Retinal pigment epithelial cell (primary cell): ENCODE results near the gene CA14.
"Not testable (repeated sequence)": the region's sequence is repeated elsewhere in the genome, so short reads cannot be mapped to it uniquely, and the experiment has no call there.

ENCODE experiments used
- DNase-seq: peaks from one replicate; pipeline ENCODE4 v3.0.0-alpha.2; 2010; ENCODE audit warnings: low read depth
- H3K4me3 ChIP-seq: 2 replicates; pipeline ENCODE4 v1.5.1; 2011; ENCODE audit warnings: mild to moderate bottlenecking, low read length, control low read depth, moderate library complexity
- TF ChIP-seq, protein P1 (sequence below): conservative IDR thresholded peaks from 2 replicates; pipeline ENCODE4 v1.5.1; 2011; ENCODE audit warnings: low read depth, low read length, control low read depth, inconsistent platforms

The CA14 gene

GRCh38 chr1:150257624-150258585, at the start of gene CA14:
Gene CA14, plus strand, starts transcription at chr1:150257774. Its CDS starts 355 bp downstream, at chr1:150258129.
- DNase-seq = no peak
- TF ChIP-seq, protein P1, sequence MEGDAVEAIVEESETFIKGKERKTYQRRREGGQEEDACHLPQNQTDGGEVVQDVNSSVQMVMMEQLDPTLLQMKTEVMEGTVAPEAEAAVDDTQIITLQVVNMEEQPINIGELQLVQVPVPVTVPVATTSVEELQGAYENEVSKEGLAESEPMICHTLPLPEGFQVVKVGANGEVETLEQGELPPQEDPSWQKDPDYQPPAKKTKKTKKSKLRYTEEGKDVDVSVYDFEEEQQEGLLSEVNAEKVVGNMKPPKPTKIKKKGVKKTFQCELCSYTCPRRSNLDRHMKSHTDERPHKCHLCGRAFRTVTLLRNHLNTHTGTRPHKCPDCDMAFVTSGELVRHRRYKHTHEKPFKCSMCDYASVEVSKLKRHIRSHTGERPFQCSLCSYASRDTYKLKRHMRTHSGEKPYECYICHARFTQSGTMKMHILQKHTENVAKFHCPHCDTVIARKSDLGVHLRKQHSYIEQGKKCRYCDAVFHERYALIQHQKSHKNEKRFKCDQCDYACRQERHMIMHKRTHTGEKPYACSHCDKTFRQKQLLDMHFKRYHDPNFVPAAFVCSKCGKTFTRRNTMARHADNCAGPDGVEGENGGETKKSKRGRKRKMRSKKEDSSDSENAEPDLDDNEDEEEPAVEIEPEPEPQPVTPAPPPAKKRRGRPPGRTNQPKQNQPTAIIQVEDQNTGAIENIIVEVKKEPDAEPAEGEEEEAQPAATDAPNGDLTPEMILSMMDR = no peak
- H3K4me3 ChIP-seq = peak within 1 kb of the TSS; percentile 54

DNA sequence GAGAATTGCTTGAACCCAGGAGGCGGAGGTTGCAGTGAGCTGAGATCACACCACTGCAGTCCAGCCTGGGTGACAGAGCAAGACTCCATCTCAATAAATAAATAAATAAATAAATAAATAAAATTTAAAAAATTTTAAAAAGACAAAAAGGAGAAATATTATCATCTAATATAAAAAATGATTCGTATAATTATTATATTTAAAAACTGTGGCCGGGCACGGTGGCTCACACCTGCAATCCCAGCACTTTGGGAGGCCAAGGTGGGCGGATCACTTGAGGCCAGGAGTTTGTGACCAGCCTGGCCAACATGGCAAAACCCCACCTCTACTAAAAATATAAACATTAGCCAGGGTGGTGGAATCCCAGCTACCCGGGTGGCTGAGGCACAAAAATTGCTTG, 49.1 kb upstream of the CA14 start:
- not testable (repeated sequence) for DNase-seq, H3K4me3 ChIP-seq

GRCh38 chr1:150210091-150210490, 47.5 kb upstream of the CA14 start:
- TF ChIP-seq, protein P1 = no peak
- H3K4me3 ChIP-seq = no peak overlapping the region
- no peak for DNase-seq

- TF ChIP-seq, protein P1 = no peak
- DNase-seq = no peak
- H3K4me3 ChIP-seq = no peak overlapping the region
These were observed 46.9 kb upstream of the CA14 start for GRCh38 chr1:150210706-150211105.

GRCh38 chr1:150212070-150212469, 45.5 kb upstream of the CA14 start:
- no peak overlapping the region for H3K4me3 ChIP-seq
- TF ChIP-seq, protein P1 = no peak
- DNase-seq = no peak

GRCh38 chr1:150213170-150214098, 44.1 kb upstream of the CA14 start:
- peak; percentile 76 for DNase-seq
- TF ChIP-seq, protein P1 = peak; percentile 59
- peak overlapping the region; percentile 68 for H3K4me3 ChIP-seq

GRCh38 chr1:150214099-150214756, 43.3 kb upstream of the CA14 start:
- DNase-seq = not testable (repeated sequence)
- peak overlapping the region; percentile 68 for H3K4me3 ChIP-seq

- DNase-seq, H3K4me3 ChIP-seq: not testable (repeated sequence)
These were observed 41.7 kb upstream of the CA14 start for GRCh38 chr1:150215855-150216254.
